ENCODE results near the gene HS3ST3B1. TPM values are rescaled to one million over a fixed set of nuclear protein-coding genes. Genes with fewer than 3 reads are reported as not detected.

HS3ST3B1 gene
- total RNA-seq, 1 experiment from 2014 or later = 0.33 TPM

- Histone ChIP-seq H3K4me2 (ENCODE audit: low read length) (no peak overlapping the region), H3K4me1 (ENCODE audit: insufficient read depth, low read length) (no peaks in the 10 kb centered on the region), H3K4me3 (ENCODE audit: low read length) (no peak overlapping the region), H3K79me2 (ENCODE audit: low read length) (no peaks in the 10 kb centered on the region), H3K9me3 (ENCODE audit: low read length) (no peaks in the 10 kb centered on the region), H3F3A (ENCODE audit: low read length, unreplicated experiment) (no peaks in the 10 kb centered on the region), H3K27ac (ENCODE audit: low read length) (no peak overlapping the region), H3K27me3 (ENCODE audit: low read length) (peaks cover 47% of the 10 kb centered on the region), H3K9me2 (replicated peaks; ENCODE audit: low read length) (no peaks in the 10 kb centered on the region), H4K20me1 (ENCODE audit: low read length) (no peaks in the 10 kb centered on the region), H2AFZ (ENCODE audit: low read length) (no peak overlapping the region), H3K36me3 (ENCODE audit: low read depth, low read length) (no peaks in the 10 kb centered on the region), H3K9ac (ENCODE audit: low read length) (no peak overlapping the region)
- ChIA-PET POLR2A (ENCODE audit: unreplicated experiment) (no interaction called here), CTCF (no interaction called here)
- no peak for DNase-seq
- ATAC-seq = no peak
- BruUV-seq (replicated peaks) = no TSS peak
- intact Hi-C loops (cut with micrococcal nuclease) = no loop called here
- TF ChIP-seq, protein P1, sequence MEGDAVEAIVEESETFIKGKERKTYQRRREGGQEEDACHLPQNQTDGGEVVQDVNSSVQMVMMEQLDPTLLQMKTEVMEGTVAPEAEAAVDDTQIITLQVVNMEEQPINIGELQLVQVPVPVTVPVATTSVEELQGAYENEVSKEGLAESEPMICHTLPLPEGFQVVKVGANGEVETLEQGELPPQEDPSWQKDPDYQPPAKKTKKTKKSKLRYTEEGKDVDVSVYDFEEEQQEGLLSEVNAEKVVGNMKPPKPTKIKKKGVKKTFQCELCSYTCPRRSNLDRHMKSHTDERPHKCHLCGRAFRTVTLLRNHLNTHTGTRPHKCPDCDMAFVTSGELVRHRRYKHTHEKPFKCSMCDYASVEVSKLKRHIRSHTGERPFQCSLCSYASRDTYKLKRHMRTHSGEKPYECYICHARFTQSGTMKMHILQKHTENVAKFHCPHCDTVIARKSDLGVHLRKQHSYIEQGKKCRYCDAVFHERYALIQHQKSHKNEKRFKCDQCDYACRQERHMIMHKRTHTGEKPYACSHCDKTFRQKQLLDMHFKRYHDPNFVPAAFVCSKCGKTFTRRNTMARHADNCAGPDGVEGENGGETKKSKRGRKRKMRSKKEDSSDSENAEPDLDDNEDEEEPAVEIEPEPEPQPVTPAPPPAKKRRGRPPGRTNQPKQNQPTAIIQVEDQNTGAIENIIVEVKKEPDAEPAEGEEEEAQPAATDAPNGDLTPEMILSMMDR (conservative IDR thresholded peaks at IDR 0.05; ENCODE audit: low read depth, low read length) = no peak
- TF ChIP-seq EZH2phosphoT487 (IDR thresholded peaks at IDR 0.05; ENCODE audit: borderline replicate concordance, low read length) (no peak), EZH2 (IDR thresholded peaks at IDR 0.05; ENCODE audit: low read length, unreplicated experiment) (no peak)
Measured at GRCh38 chr17:14389681-14390080, 88.8 kb downstream of the HS3ST3B1 start.

DNA sequence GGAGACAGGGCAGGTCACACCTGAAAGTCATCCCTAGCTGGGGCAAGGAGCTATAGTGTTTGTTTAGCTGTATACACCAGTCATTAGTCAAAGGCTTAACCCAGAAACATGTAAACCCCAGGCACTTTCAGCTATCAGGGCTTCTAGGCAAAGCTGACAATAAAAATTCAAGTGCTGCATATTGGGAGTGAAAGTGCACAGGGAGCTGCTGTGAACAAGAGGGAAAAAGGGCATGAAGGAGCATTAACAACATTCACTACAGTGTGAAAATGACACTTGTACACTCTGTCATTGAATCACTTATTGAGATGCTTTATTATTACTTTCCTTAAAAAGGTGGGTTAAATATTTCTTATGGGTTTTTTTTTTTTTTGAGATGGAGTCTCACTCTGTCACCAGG lies 92.8 kb downstream of the HS3ST3B1 start:
- H3K36me3 ChIP-seq (ENCODE audit: low read depth, low read length) = no peaks in the 10 kb centered on the region
- H3K27me3 ChIP-seq (ENCODE audit: low read length) = peaks cover 40% of the 10 kb centered on the region
- TF ChIP-seq EZH2 (IDR thresholded peaks at IDR 0.05; ENCODE audit: low read length, unreplicated experiment) = no peak
- no peak for TF ChIP-seq EZH2phosphoT487 (IDR thresholded peaks at IDR 0.05; ENCODE audit: borderline replicate concordance, low read length)
- TF ChIP-seq, protein P1 (conservative IDR thresholded peaks at IDR 0.05; ENCODE audit: low read depth, low read length) = no peak
- no peak overlapping the region for H3K4me3 ChIP-seq (ENCODE audit: low read length)
- H2AFZ ChIP-seq (ENCODE audit: low read length) = no peak overlapping the region
- no peak for DNase-seq
- intact Hi-C loops (cut with micrococcal nuclease) = no loop called here
- ChIA-PET CTCF (no interaction called here), POLR2A (ENCODE audit: unreplicated experiment) (no interaction called here)
- ATAC-seq = no peak
- no peak overlapping the region for H3K27ac ChIP-seq (ENCODE audit: low read length)
- H3K9ac ChIP-seq (ENCODE audit: low read length) = no peak overlapping the region
- no peaks in the 10 kb centered on the region for H4K20me1 ChIP-seq (ENCODE audit: low read length)
- H3K4me2 ChIP-seq (ENCODE audit: low read length) = no peak overlapping the region
- no peaks in the 10 kb centered on the region for H3K4me1 ChIP-seq (ENCODE audit: insufficient read depth, low read length)
- no peaks in the 10 kb centered on the region for H3F3A ChIP-seq (ENCODE audit: low read length, unreplicated experiment)
- H3K9me3 ChIP-seq (ENCODE audit: low read length) = no peaks in the 10 kb centered on the region
- no peaks in the 10 kb centered on the region for H3K79me2 ChIP-seq (ENCODE audit: low read length)
- BruUV-seq (replicated peaks) = no TSS peak
- H3K9me2 ChIP-seq (replicated peaks; ENCODE audit: low read length) = no peaks in the 10 kb centered on the region

GRCh38 chr17:14395255-14395654 lies 94.4 kb downstream of the HS3ST3B1 start:
- no peak overlapping the region for H2AFZ ChIP-seq (ENCODE audit: low read length)
- no peak overlapping the region for H3K27ac ChIP-seq (ENCODE audit: low read length)
- TF ChIP-seq, protein P1 (conservative IDR thresholded peaks at IDR 0.05; ENCODE audit: low read depth, low read length) = no peak
- TF ChIP-seq EZH2phosphoT487 (IDR thresholded peaks at IDR 0.05; ENCODE audit: borderline replicate concordance, low read length) = no peak
- TF ChIP-seq EZH2 (IDR thresholded peaks at IDR 0.05; ENCODE audit: low read length, unreplicated experiment) = no peak
- no peaks in the 10 kb centered on the region for H3K9me2 ChIP-seq (replicated peaks; ENCODE audit: low read length)
- no peaks in the 10 kb centered on the region for H3K9me3 ChIP-seq (ENCODE audit: low read length)
- no peaks in the 10 kb centered on the region for H3K4me1 ChIP-seq (ENCODE audit: insufficient read depth, low read length)
- no peak overlapping the region for H3K4me3 ChIP-seq (ENCODE audit: low read length)
- no peaks in the 10 kb centered on the region for H3K79me2 ChIP-seq (ENCODE audit: low read length)
- no peak for ATAC-seq
- peaks cover 54% of the 10 kb centered on the region for H3K27me3 ChIP-seq (ENCODE audit: low read length)
- no TSS peak for BruUV-seq (replicated peaks)
- no peaks in the 10 kb centered on the region for H4K20me1 ChIP-seq (ENCODE audit: low read length)
- CTCF ChIA-PET = no interaction called here
- POLR2A ChIA-PET (ENCODE audit: unreplicated experiment) = no interaction called here
- no peak for DNase-seq
- H3F3A ChIP-seq (ENCODE audit: low read length, unreplicated experiment) = no peaks in the 10 kb centered on the region
- H3K4me2 ChIP-seq (ENCODE audit: low read length) = no peak overlapping the region
- intact Hi-C loops (cut with micrococcal nuclease) = no loop called here
- no peak overlapping the region for H3K9ac ChIP-seq (ENCODE audit: low read length)
- H3K36me3 ChIP-seq (ENCODE audit: low read depth, low read length) = no peaks in the 10 kb centered on the region
